Stimulated activated CD4-positive, alpha-beta T cell treated with anti-CD3 and anti-CD28 coated beads, Interleukin-1b, Interleukin-23, amount 100 ng/mL, for 1 hour (primary cell): ENCODE data around the gene CD38.

Experiments
- DNase-seq, 2 donors: peaks; one replicate each; pipeline ENCODE4 v3.0.0-alpha.2; 2020; ENCODE audit warnings: low read depth in 2 of 2

CD38 gene

GRCh38 chr4:15868111-15868510 is 90.0 kb downstream of the CD38 start:
- DNase-seq: no peak

GRCh38 chr4:15868826-15869413 is 90.8 kb downstream of the CD38 start:
- DNase-seq: no peak

- no peak for DNase-seq
These were observed 92.0 kb downstream of the CD38 start for GRCh38 chr4:15870079-15870478.

- no peak for DNase-seq
These were observed 93.0 kb downstream of the CD38 start for GRCh38 chr4:15870921-15871664.

GRCh38 chr4:15873117-15873516 is 95.0 kb downstream of the CD38 start:
- DNase-seq: no peak

GRCh38 chr4:15874671-15875070 is 96.5 kb downstream of the CD38 start:
- DNase-seq: no peak

GRCh38 chr4:15875663-15876460 is 97.7 kb downstream of the CD38 start:
- no peak for DNase-seq

- no peak for DNase-seq
These were observed 99.9 kb downstream of the CD38 start for GRCh38 chr4:15878011-15878410.

GRCh38 chr4:15881820-15882219 is 103.7 kb downstream of the CD38 start:
- no peak for DNase-seq

GRCh38 chr4:15882675-15883086 is 104.6 kb downstream of the CD38 start:
- DNase-seq: peak in 1 of 2 donors; percentile 2

- DNase-seq: no peak
These were observed 105.6 kb downstream of the CD38 start for GRCh38 chr4:15883610-15884243.

- no peak for DNase-seq
These were observed 106.5 kb downstream of the CD38 start for GRCh38 chr4:15884666-15885065.

GRCh38 chr4:15885422-15885821 is 107.3 kb downstream of the CD38 start:
- DNase-seq: no peak

- no peak for DNase-seq
These were observed 110.4 kb downstream of the CD38 start for GRCh38 chr4:15888515-15888914.

- no peak for DNase-seq
These were observed 112.2 kb downstream of the CD38 start for GRCh38 chr4:15890246-15890829.

- no peak for DNase-seq
These were observed 113.2 kb downstream of the CD38 start for GRCh38 chr4:15891312-15891711.

- DNase-seq: no peak
These were observed 115.8 kb downstream of the CD38 start for GRCh38 chr4:15893962-15894361.

GRCh38 chr4:15894393-15894792 is 116.3 kb downstream of the CD38 start:
- DNase-seq: no peak

GRCh38 chr4:15894921-15895916 is 117.1 kb downstream of the CD38 start:
- DNase-seq: no peak

- DNase-seq: no peak
These were observed 119.4 kb downstream of the CD38 start for GRCh38 chr4:15897577-15897976.

GRCh38 chr4:15898902-15899301 is 120.8 kb downstream of the CD38 start:
- DNase-seq: no peak
